Measurements from ENCODE around the gene PPARG.

GRCh38 chr3:12393894-12394293, 105.0 kb downstream of the PPARG start:
- TF ChIP-seq POLR2A (IDR thresholded peaks at IDR 0.05; ENCODE audit: borderline replicate concordance, extremely low read depth, insufficient read depth, insufficient read length) (no peak), EZH2phosphoT487 (IDR thresholded peaks at IDR 0.05; ENCODE audit: borderline replicate concordance) (no peak), CTCF (IDR thresholded peaks at IDR 0.05 in 2 of 3, conservative IDR thresholded peaks at IDR 0.05 in 1 of 3; ENCODE audit: borderline replicate concordance in 1 of 3, insufficient read depth in 1 of 3, low read depth in 2 of 3, low read length in 2 of 3) (no peak), POLR2AphosphoS5 (IDR thresholded peaks at IDR 0.05; ENCODE audit: low read depth, low read length) (no peak), ZFX (IDR thresholded peaks at IDR 0.05) (no peak), EGR1 (IDR thresholded peaks at IDR 0.05; ENCODE audit: low read depth) (no peak), EZH2 (IDR thresholded peaks at IDR 0.05) (no peak), TCF7L2 (IDR thresholded peaks at IDR 0.05; ENCODE audit: borderline replicate concordance, extremely low read depth, insufficient read depth, insufficient read length) (peak; percentile 25)
